IMR-90 (cell line): ENCODE results near the gene PLCG2. TPM values are rescaled to one million over a fixed set of nuclear protein-coding genes. Genes with fewer than 3 reads are reported as not detected.

Source experiments
- ATAC-seq: fragments of 200-7000 bp; cut with Tn5 transposase; 2 replicates; pipeline ENCODE4 v1.9.1; 2020; ENCODE audit warnings: low read depth, mild to moderate bottlenecking, moderate library complexity
- BruUV-seq: library from RNA; stranded (reverse); fragments of 400-500 nt; replicated peaks from 2 replicates; lab custom pipeline; 2021; lab: Mats Ljungman, UMichigan
- CTCF ChIA-PET: fragments of 300-600 bp; formaldehyde crosslinking; extraction: SDS; loops from one replicate; lab custom pipeline; 2021; ENCODE audit warnings: antibody characterized with exemption; lab: Yijun Ruan, JAX
- POLR2A ChIA-PET: fragments of 300-600 bp; sonication (Branson Sonifier 250); formaldehyde crosslinking; loops from one replicate; lab custom pipeline; 2022; ENCODE audit warnings: antibody characterized with exemption; ENCODE audit not compliant: unreplicated experiment; lab: Charles Lee
- DNase-seq: peaks from one replicate; pipeline ENCODE4 v3.0.0; 2013
- H2AFZ ChIP-seq: replicated peaks from 2 replicates; pipeline ENCODE3; 2013; ENCODE audit warnings: low read length, mild to moderate bottlenecking; ENCODE audit not compliant: poor library complexity
- H2AK5ac ChIP-seq: 2 replicates; pipeline ENCODE4 v1.6.1; 2013; ENCODE audit warnings: low read depth, low read length, inconsistent platforms
- H2AK9ac ChIP-seq: replicated peaks from 2 replicates; pipeline ENCODE3; 2013; ENCODE audit warnings: mild to moderate bottlenecking, low read depth, low read length, moderate library complexity; ENCODE audit not compliant: poor library complexity
- H2BK120ac ChIP-seq: 2 replicates; pipeline ENCODE4 v1.6.1; 2013; ENCODE audit warnings: low read depth, low read length, inconsistent platforms
- H2BK15ac ChIP-seq: 3 replicates; pipeline ENCODE4 v1.6.1; 2013; ENCODE audit warnings: low read depth, low read length, inconsistent platforms
- H2BK20ac ChIP-seq: 2 replicates; pipeline ENCODE4 v1.6.1; 2013; ENCODE audit warnings: low read depth, mild to moderate bottlenecking, inconsistent platforms, low read length, moderate library complexity
- H2BK5ac ChIP-seq: 2 replicates; pipeline ENCODE4 v1.6.1; 2013; ENCODE audit warnings: mild to moderate bottlenecking, low read depth, low read length, inconsistent platforms; ENCODE audit not compliant: poor library complexity, severe bottlenecking
- H3K14ac ChIP-seq: replicated peaks from 2 replicates; pipeline ENCODE4 v1.6.1; 2013; ENCODE audit warnings: low read depth, low read length, inconsistent platforms
- H3K18ac ChIP-seq: 2 replicates; pipeline ENCODE4 v1.6.1; 2013; ENCODE audit warnings: low read depth, low read length, control low read depth
- H3K23ac ChIP-seq: 2 replicates; pipeline ENCODE4 v1.6.1; 2013; ENCODE audit warnings: low read depth, low read length, inconsistent platforms
- H3K27ac ChIP-seq: 2 replicates; pipeline ENCODE4 v1.5.1; 2013; ENCODE audit warnings: mild to moderate bottlenecking, control low read depth, low read length; ENCODE audit not compliant: insufficient read depth
- H3K27me3 ChIP-seq: 2 replicates; pipeline ENCODE4 v1.6.1; 2013; ENCODE audit warnings: low read length; ENCODE audit not compliant: control insufficient read depth, insufficient read depth
- H3K36me3 ChIP-seq: 2 replicates; pipeline ENCODE4 v1.6.1; 2013; ENCODE audit warnings: low read length, mixed read lengths; ENCODE audit not compliant: control insufficient read depth, insufficient read depth
- H3K4ac ChIP-seq: 2 replicates; pipeline ENCODE4 v1.6.1; 2013; ENCODE audit warnings: low read depth, low read length, inconsistent platforms
- H3K4me1 ChIP-seq: 2 replicates; pipeline ENCODE4 v1.6.1; 2013; ENCODE audit warnings: low read length, mixed read lengths; ENCODE audit not compliant: control insufficient read depth, insufficient read depth
- H3K4me2 ChIP-seq: 2 replicates; pipeline ENCODE4 v1.6.1; 2013; ENCODE audit warnings: low read depth, mild to moderate bottlenecking, control low read depth, low read length, moderate library complexity
- H3K4me3 ChIP-seq: 2 replicates; pipeline ENCODE4 v1.5.1; 2013; ENCODE audit warnings: low read depth, mild to moderate bottlenecking, control low read depth, low read length, moderate library complexity; ENCODE audit not compliant: insufficient read depth
- H3K56ac ChIP-seq: 2 replicates; pipeline ENCODE4 v1.6.1; 2013; ENCODE audit warnings: low read length, inconsistent platforms; ENCODE audit not compliant: insufficient read depth; ENCODE audit errors: extremely low read depth
- H3K79me1 ChIP-seq, 2 experiments: 2 replicates each; pipeline ENCODE4 v1.6.1; 2013; ENCODE audit warnings: low read length in 2 of 2, inconsistent platforms in 1 of 2, low read depth in 1 of 2
- H3K9ac ChIP-seq: 2 replicates; pipeline ENCODE4 v1.6.1; 2013; ENCODE audit warnings: low read depth, low read length, control low read depth
- H3K9me1 ChIP-seq: 2 replicates; pipeline ENCODE4 v1.6.1; 2013; ENCODE audit warnings: low read length, inconsistent platforms; ENCODE audit not compliant: insufficient read depth
- H3K9me3 ChIP-seq: 2 replicates; pipeline ENCODE4 v1.6.1; 2013; ENCODE audit warnings: low read length; ENCODE audit not compliant: control insufficient read depth, insufficient read depth
- H4K20me1 ChIP-seq: 2 replicates; pipeline ENCODE4 v1.6.1; 2013; ENCODE audit warnings: low read length, inconsistent platforms; ENCODE audit not compliant: insufficient read depth
- H4K5ac ChIP-seq: 2 replicates; pipeline ENCODE4 v1.6.1; 2013; ENCODE audit warnings: mild to moderate bottlenecking, low read depth, low read length, control low read depth
- H4K8ac ChIP-seq, 2 experiments: 2 replicates each; pipeline ENCODE4 v1.6.1; 2013; ENCODE audit warnings: low read depth in 2 of 2, low read length in 2 of 2, control low read depth in 1 of 2, inconsistent platforms in 1 of 2
- H4K91ac ChIP-seq: 2 replicates; pipeline ENCODE4 v1.6.1; 2013; ENCODE audit warnings: low read depth, low read length, inconsistent platforms; ENCODE audit not compliant: insufficient read depth
- CHD1 ChIP-seq: IDR thresholded peaks from 2 replicates; pipeline ENCODE4 v1.6.1; 2012; ENCODE audit warnings: low read depth, low read length, improper control_type of control experiment
- FOS ChIP-seq: fragments of 150-350 bp; IDR thresholded peaks from 2 replicates; pipeline ENCODE4 v1.6.1; 2016; ENCODE audit warnings: low read depth, low read length
- MAFK ChIP-seq: IDR thresholded peaks from 2 replicates; pipeline ENCODE4 v1.6.1; 2012; ENCODE audit warnings: low read depth, low read length, improper control_type of control experiment
- MAZ ChIP-seq: IDR thresholded peaks from 2 replicates; pipeline ENCODE4 v1.6.1; 2012; ENCODE audit warnings: low read depth, mild to moderate bottlenecking, low read length, improper control_type of control experiment, moderate library complexity, borderline replicate concordance
- MXI1 ChIP-seq: IDR thresholded peaks from 2 replicates; pipeline ENCODE4 v1.6.1; 2012; ENCODE audit warnings: low read depth, mild to moderate bottlenecking, low read length, moderate library complexity, borderline replicate concordance
- POLR2A ChIP-seq: IDR thresholded peaks from 2 replicates; pipeline ENCODE4 v1.6.1; 2012; ENCODE audit warnings: mild to moderate bottlenecking, low read depth, low read length
- WGBS, 2 experiments: methylation state at CpG; one replicate each; pipeline versions ENCODE4 v1.1.5 to v1.1.7; 2013; ENCODE audit warnings: missing lambda C conversion rate in 2 of 2; ENCODE audit not compliant: insufficient read length in 1 of 2; ENCODE audit errors: extremely low coverage in 2 of 2; 5-methylcytosine and 5-hydroxymethylcytosine counted together
- dilution Hi-C: fragments of 300-500 bp; cut with HindIII; formaldehyde crosslinking; loops from one replicate; pipeline ENCODE4 v1.14.3; 2018; ENCODE audit warnings: low sequenced_read_pairs; ENCODE audit not compliant: unreplicated experiment
- in situ Hi-C: fragments of 300-500 bp; cut with MboI; formaldehyde crosslinking; loops from 3 replicates; pipeline ENCODE4 v1.14.3; 2019; ENCODE audit warnings: low sequenced_read_pairs, inconsistent platforms, mixed read lengths
- intact Hi-C: fragments of 100-400 bp; cut with micrococcal nuclease; formaldehyde crosslinking; loops from 2 replicates; pipeline ENCODE4 v1.10.0; 2022
- polyA plus RNA-seq, 3 experiments: library from polyadenylated mRNA; depleted of rRNA; stranded (reverse); fragments of >200 nt; gene quantifications; 2 replicates each; pipeline ENCODE4 v1.2.3, GENCODE V29; 2012; ENCODE audit warnings: low replicate concordance in 1 of 3
- total RNA-seq: library from RNA; depleted of rRNA; stranded (reverse); fragments of >200 nt; gene quantifications from 2 replicates; pipeline ENCODE4 v1.2.3, GENCODE V29; 2012
- TF ChIP-seq, protein P1 (sequence below): fragments of 150-350 bp; IDR thresholded peaks from 2 replicates; pipeline ENCODE4 v1.6.1; 2017; ENCODE audit warnings: mild to moderate bottlenecking, antibody characterized with exemption, low read length, low read depth

Gene PLCG2
- total and polyA plus RNA-seq, 2 of the 4 experiments (the other 2 are of a cell fraction) = 0.14 to 0.18 TPM

DNA sequence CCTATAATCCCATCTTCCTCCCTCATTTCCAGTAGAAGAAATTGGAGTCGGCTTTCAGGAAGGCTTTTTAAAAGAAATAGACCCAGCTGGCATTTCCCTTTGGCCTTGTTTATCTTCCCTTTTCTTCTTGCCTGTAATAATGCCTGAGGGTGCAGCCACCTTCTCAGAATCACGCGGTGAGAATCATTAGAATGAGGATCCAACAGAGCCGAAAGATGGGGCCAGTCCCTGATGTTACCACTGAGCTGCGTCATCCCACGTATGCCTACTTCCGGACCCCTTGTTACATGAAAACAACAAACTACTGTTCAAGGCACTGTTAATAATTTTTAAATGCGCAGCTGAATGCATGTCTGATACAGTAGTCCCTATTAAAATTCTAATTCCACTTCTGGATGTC is 208.0 kb downstream of the PLCG2 start:
- Histone ChIP-seq H2AK5ac (no peak overlapping the region), H2BK120ac (no peak overlapping the region), H4K20me1 (no peaks in the 10 kb centered on the region), H2BK20ac (no peak overlapping the region), H3K4me3 (no peak overlapping the region), H2AFZ (no peak overlapping the region), H3K27me3 (0 out of 2 replicates have a peak, but pooled peaks cover 1% of the 10 kb centered on the region), H3K18ac (no peak overlapping the region), H3K23ac (no peak overlapping the region), H3K9me1 (no peaks in the 10 kb centered on the region), H4K91ac (no peak overlapping the region), H3K4ac (no peak overlapping the region), H3K9me3 (no peaks in the 10 kb centered on the region), H3K4me2 (no peak overlapping the region), H3K4me1 (no peaks in the 10 kb centered on the region), H3K27ac (no peak overlapping the region), H3K36me3 (no peaks in the 10 kb centered on the region), H2BK5ac (no peak overlapping the region), H2AK9ac (no peak overlapping the region), H3K56ac (no peak overlapping the region), H3K14ac (no peak overlapping the region), H2BK15ac (no peak overlapping the region), H4K5ac (no peak overlapping the region), H3K9ac (no peak overlapping the region), H3K79me1 (no peaks in the 10 kb centered on the region), H4K8ac (no peak overlapping the region)
- no peak for DNase-seq
- 100% methylated on average over 1 of the region's 8 CpGs; no CpG with 5 or more reads in 1 of the 2 experiments for WGBS, 2 experiments
- BruUV-seq = no TSS peak
- no peak for ATAC-seq
- ChIA-PET CTCF (no interaction called here), POLR2A (no interaction called here)
- TF ChIP-seq MXI1 (no peak), CHD1 (no peak), MAZ (no peak), MAFK (no peak), FOS (no peak), POLR2A (no peak)
- TF ChIP-seq, protein P1, sequence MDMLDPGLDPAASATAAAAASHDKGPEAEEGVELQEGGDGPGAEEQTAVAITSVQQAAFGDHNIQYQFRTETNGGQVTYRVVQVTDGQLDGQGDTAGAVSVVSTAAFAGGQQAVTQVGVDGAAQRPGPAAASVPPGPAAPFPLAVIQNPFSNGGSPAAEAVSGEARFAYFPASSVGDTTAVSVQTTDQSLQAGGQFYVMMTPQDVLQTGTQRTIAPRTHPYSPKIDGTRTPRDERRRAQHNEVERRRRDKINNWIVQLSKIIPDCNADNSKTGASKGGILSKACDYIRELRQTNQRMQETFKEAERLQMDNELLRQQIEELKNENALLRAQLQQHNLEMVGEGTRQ = no peak
- intact Hi-C loops (no loop called here), dilution Hi-C loops (no loop called here), in situ Hi-C loops (no loop called here)
